MM.1S (cell line): ENCODE measurements around the gene ADARB1.
A peak's percentile ranks its signal among the peaks of the same experiment; 100 is the strongest.

Source experiments
- DNase-seq: peaks from one replicate; pipeline ENCODE4 v3.0.0-alpha.2; 2015
- H2AFZ ChIP-seq: fragments of 300-600 bp; sonication (generic); 2 replicates; pipeline ENCODE4 v1.6.0; 2016; ENCODE audit warnings: antibody characterized with exemption, low read length
- H3F3A ChIP-seq: fragments of 300-600 bp; sonication (generic); 2 replicates; pipeline ENCODE4 v1.6.1; 2016; ENCODE audit warnings: mild to moderate bottlenecking, antibody characterized with exemption, low read length, moderate library complexity, mixed read lengths; ENCODE audit not compliant: insufficient read depth
- H3K27ac ChIP-seq: fragments of 300-600 bp; sonication (generic); 2 replicates; pipeline ENCODE4 v1.5.1; 2016; ENCODE audit warnings: mild to moderate bottlenecking, low read length
- H3K27me3 ChIP-seq: fragments of 300-600 bp; sonication (generic); replicated peaks from 2 replicates; pipeline ENCODE4 v1.6.0; 2016; ENCODE audit warnings: low read length; ENCODE audit not compliant: insufficient read depth
- H3K36me3 ChIP-seq: fragments of 300-600 bp; sonication (generic); replicated peaks from 2 replicates; pipeline ENCODE4 v1.6.1; 2016; ENCODE audit warnings: mild to moderate bottlenecking, low read length, mixed read lengths; ENCODE audit not compliant: insufficient read depth
- H3K4me1 ChIP-seq: fragments of 300-600 bp; sonication (generic); 2 replicates; pipeline ENCODE4 v1.6.1; 2016; ENCODE audit warnings: low read length, mixed read lengths
- H3K4me2 ChIP-seq: fragments of 300-600 bp; sonication (generic); 2 replicates; pipeline ENCODE4 v1.6.0; 2016; ENCODE audit warnings: low read depth, low read length
- H3K4me3 ChIP-seq: fragments of 300-600 bp; sonication (generic); 2 replicates; pipeline ENCODE4 v1.5.1; 2016; ENCODE audit warnings: low read length, mixed read lengths
- H3K79me2 ChIP-seq: fragments of 300-600 bp; sonication (generic); 2 replicates; pipeline ENCODE4 v1.6.1; 2016; ENCODE audit warnings: mixed run types, low read length, mixed read lengths
- H3K9ac ChIP-seq: fragments of 300-600 bp; sonication (generic); 2 replicates; pipeline ENCODE4 v1.6.1; 2016; ENCODE audit warnings: low read length, mixed read lengths
- H3K9me2 ChIP-seq: fragments of 300-600 bp; sonication (generic); replicated peaks from 2 replicates; pipeline ENCODE4 v1.6.1; 2016; ENCODE audit warnings: mild to moderate bottlenecking, low read length, mixed read lengths; ENCODE audit not compliant: insufficient read depth
- H3K9me3 ChIP-seq: fragments of 300-600 bp; sonication (generic); replicated peaks from 2 replicates; pipeline ENCODE4 v1.6.1; 2016; ENCODE audit warnings: mild to moderate bottlenecking, low read length, mixed read lengths; ENCODE audit not compliant: insufficient read depth
- H4K20me1 ChIP-seq: fragments of 300-600 bp; sonication (generic); 2 replicates; pipeline ENCODE4 v1.6.1; 2016; ENCODE audit warnings: mild to moderate bottlenecking, low read length, moderate library complexity, mixed read lengths; ENCODE audit not compliant: insufficient read depth
- EZH2 ChIP-seq: fragments of 300-600 bp; sonication (generic); optimal IDR thresholded peaks from 2 replicates; pipeline ENCODE3; 2017; ENCODE audit warnings: low read depth, mild to moderate bottlenecking, antibody characterized with exemption, low read length, mixed read lengths
- EZH2phosphoT487 ChIP-seq: fragments of 300-600 bp; sonication (generic); IDR thresholded peaks from 2 replicates; pipeline ENCODE4 v1.6.1; 2018; ENCODE audit warnings: antibody characterized with exemption, low read length
- TF ChIP-seq, protein P1 (sequence below): fragments of 300-600 bp; sonication (generic); IDR thresholded peaks from 2 replicates; pipeline ENCODE4 v1.5.1; 2016; ENCODE audit warnings: antibody characterized with exemption, low read length, mixed read lengths

Gene ADARB1

DNA sequence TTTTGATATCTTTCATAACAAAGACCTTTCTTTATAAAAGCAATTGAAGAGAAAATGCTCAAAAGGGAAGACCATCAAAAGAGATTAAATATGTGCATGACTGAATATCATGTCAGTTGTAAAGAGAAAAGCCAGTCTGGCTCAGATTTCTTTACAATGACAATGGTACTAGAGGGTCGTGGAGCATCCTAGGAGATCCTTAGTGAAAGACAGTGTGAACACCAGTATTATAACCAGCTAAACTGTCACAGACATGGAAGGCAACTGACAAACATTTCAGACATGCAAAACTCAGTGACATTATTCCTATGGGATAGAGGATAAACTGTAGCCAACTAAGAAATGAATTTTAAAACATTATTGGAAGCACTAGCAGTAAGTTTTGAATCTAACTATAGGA is 27.1 kb upstream of the ADARB1 start:
- no peaks in the 10 kb centered on the region for H3F3A ChIP-seq
- H3K79me2 ChIP-seq: no peaks in the 10 kb centered on the region
- no peak overlapping the region for H3K27ac ChIP-seq
- TF ChIP-seq EZH2: no peak
- TF ChIP-seq, protein P1, sequence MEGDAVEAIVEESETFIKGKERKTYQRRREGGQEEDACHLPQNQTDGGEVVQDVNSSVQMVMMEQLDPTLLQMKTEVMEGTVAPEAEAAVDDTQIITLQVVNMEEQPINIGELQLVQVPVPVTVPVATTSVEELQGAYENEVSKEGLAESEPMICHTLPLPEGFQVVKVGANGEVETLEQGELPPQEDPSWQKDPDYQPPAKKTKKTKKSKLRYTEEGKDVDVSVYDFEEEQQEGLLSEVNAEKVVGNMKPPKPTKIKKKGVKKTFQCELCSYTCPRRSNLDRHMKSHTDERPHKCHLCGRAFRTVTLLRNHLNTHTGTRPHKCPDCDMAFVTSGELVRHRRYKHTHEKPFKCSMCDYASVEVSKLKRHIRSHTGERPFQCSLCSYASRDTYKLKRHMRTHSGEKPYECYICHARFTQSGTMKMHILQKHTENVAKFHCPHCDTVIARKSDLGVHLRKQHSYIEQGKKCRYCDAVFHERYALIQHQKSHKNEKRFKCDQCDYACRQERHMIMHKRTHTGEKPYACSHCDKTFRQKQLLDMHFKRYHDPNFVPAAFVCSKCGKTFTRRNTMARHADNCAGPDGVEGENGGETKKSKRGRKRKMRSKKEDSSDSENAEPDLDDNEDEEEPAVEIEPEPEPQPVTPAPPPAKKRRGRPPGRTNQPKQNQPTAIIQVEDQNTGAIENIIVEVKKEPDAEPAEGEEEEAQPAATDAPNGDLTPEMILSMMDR: no peak
- no peak for TF ChIP-seq EZH2phosphoT487
- H2AFZ ChIP-seq: no peak overlapping the region
- H3K9ac ChIP-seq: no peak overlapping the region
- no peaks in the 10 kb centered on the region for H3K9me3 ChIP-seq
- no peaks in the 10 kb centered on the region for H3K36me3 ChIP-seq
- no peak for DNase-seq
- no peaks in the 10 kb centered on the region for H3K4me1 ChIP-seq
- no peak overlapping the region for H3K4me3 ChIP-seq
- H3K4me2 ChIP-seq: no peak overlapping the region
- H3K9me2 ChIP-seq: no peaks in the 10 kb centered on the region
- H4K20me1 ChIP-seq: no peaks in the 10 kb centered on the region
- peaks cover 96% of the 10 kb centered on the region for H3K27me3 ChIP-seq

DNA sequence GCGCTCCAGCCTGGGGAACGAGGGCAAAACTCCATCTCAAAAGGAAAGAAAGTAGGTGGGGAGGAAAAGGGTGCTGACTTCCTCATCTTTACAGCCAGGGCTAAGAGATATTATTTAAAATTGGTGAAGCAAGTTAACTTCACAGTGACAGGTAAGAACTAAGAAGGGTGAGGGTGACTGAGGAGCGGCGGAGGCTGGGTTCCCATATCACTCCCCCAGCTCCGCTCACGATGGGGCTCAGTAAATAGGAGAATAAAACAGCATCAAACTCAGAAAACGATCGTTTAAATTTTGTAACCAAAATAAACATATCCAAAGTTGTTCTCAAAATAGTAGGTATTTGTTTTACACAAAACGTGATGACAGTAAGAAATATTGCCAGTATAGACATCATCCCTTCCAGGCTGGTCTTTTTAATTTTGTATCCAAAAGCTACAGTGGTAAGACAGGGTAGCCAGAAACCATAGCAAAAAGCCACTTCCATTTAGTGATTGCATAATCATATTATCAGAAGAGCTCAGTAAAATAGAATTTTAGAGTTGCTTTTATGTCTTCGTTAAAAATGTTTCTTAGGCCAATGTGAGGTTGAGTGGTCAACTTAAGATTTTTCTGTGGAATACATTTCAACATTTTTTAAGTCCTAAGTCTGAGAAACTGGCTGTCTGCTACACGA is 26.2 kb upstream of the ADARB1 start:
- no peaks in the 10 kb centered on the region for H4K20me1 ChIP-seq
- no peak overlapping the region for H3K4me3 ChIP-seq
- H2AFZ ChIP-seq: no peak overlapping the region
- H3K36me3 ChIP-seq: no peaks in the 10 kb centered on the region
- H3K9ac ChIP-seq: no peak overlapping the region
- H3F3A ChIP-seq: no peaks in the 10 kb centered on the region
- H3K79me2 ChIP-seq: no peaks in the 10 kb centered on the region
- H3K27ac ChIP-seq: no peak overlapping the region
- H3K9me3 ChIP-seq: no peaks in the 10 kb centered on the region
- no peak overlapping the region for H3K4me2 ChIP-seq
- H3K9me2 ChIP-seq: no peaks in the 10 kb centered on the region
- no peaks in the 10 kb centered on the region for H3K4me1 ChIP-seq
- DNase-seq: no peak
- TF ChIP-seq EZH2 (no peak), EZH2phosphoT487 (no peak)
- TF ChIP-seq, protein P1: no peak
- peaks cover 100% of the 10 kb centered on the region for H3K27me3 ChIP-seq

DNA sequence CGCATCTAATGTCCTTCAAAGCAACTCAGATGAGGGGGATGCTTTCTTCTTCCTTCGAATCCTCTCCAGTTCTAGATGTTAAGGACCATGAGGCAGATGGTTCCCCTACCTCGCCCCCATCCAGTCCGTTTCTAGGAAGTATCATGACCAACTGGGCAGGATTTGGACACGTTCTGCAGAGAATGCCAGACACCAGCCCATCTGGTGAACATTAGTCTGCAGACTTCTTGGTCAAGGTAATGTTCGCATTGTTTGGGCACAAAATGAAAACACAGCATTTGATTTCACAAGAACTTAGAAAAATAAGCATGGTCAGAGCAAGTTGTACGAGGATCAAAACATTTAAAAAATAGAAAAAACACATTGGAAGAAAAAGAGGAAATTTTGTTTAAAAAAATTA is 25.4 kb upstream of the ADARB1 start:
- no peak overlapping the region for H3K27ac ChIP-seq

More for the DNA sequence above, 25.4 kb upstream of the ADARB1 start:
- no peak overlapping the region for H3K4me2 ChIP-seq
- TF ChIP-seq, protein P1: no peak
- TF ChIP-seq EZH2 (peak; percentile 0), EZH2phosphoT487 (no peak)
- no peaks in the 10 kb centered on the region for H3K79me2 ChIP-seq
- H3K9ac ChIP-seq: no peak overlapping the region
- no peaks in the 10 kb centered on the region for H3K9me3 ChIP-seq
- H3K27me3 ChIP-seq: peaks cover 100% of the 10 kb centered on the region
- no peak for DNase-seq
- no peaks in the 10 kb centered on the region for H3K9me2 ChIP-seq
- H3F3A ChIP-seq: no peaks in the 10 kb centered on the region
- no peak overlapping the region for H3K4me3 ChIP-seq
- no peak overlapping the region for H2AFZ ChIP-seq
- H3K4me1 ChIP-seq: no peaks in the 10 kb centered on the region
- no peaks in the 10 kb centered on the region for H4K20me1 ChIP-seq
- H3K36me3 ChIP-seq: no peaks in the 10 kb centered on the region
